H1 (cell line): ENCODE results near the gene KCNJ4. TPM values are rescaled to one million over a fixed set of nuclear protein-coding genes. Genes with fewer than 3 reads are reported as not detected.
A peak's percentile ranks its signal among the peaks of the same experiment; 100 is the strongest.

Experiments
- CTCF ChIA-PET: fragments of 300-600 bp; sonication (Branson Sonifier 250); formaldehyde crosslinking; loops from one replicate; lab custom pipeline; 2021; ENCODE audit not compliant: partially characterized antibody; lab: Charles Lee
- POLR2A ChIA-PET: fragments of 300-600 bp; sonication (Branson Sonifier 250); formaldehyde crosslinking; loops from one replicate; lab custom pipeline; 2021; ENCODE audit warnings: inconsistent platforms; ENCODE audit not compliant: partially characterized antibody; lab: Charles Lee
- DNase-seq, 2 experiments: peaks; one replicate each; pipeline versions ENCODE4 v3.0.0 to v3.0.0-alpha.2; 2010 to 2022; ENCODE audit warnings: low spot score in 2 of 2, low read depth in 1 of 2, mixed read lengths in 1 of 2
- FAIRE-seq: peaks from 2 replicates; lab custom pipeline; 2011; peaks lifted over from hg19 to GRCh38; lab: Jason Lieb, UNC
- H2AFZ ChIP-seq: 2 replicates; pipeline ENCODE4 v1.8.1; 2012; ENCODE audit warnings: low read length, inconsistent platforms
- H2AK5ac ChIP-seq: 2 replicates; pipeline ENCODE4 v1.6.1; 2013; ENCODE audit warnings: low read depth, low read length
- H2BK120ac ChIP-seq: replicated peaks from 2 replicates; pipeline ENCODE3; 2013; ENCODE audit warnings: low read depth, low read length, inconsistent platforms
- H2BK12ac ChIP-seq: 2 replicates; pipeline ENCODE4 v1.6.1; 2013; ENCODE audit warnings: low read depth, low read length
- H2BK15ac ChIP-seq: 2 replicates; pipeline ENCODE4 v1.6.1; 2013; ENCODE audit warnings: low read length
- H2BK20ac ChIP-seq: 2 replicates; pipeline ENCODE4 v1.6.1; 2013; ENCODE audit warnings: low read length
- H2BK5ac ChIP-seq: 2 replicates; pipeline ENCODE4 v1.6.1; 2013; ENCODE audit warnings: low read depth, low read length
- H3K14ac ChIP-seq: 2 replicates; pipeline ENCODE4 v1.6.1; 2013; ENCODE audit warnings: inconsistent platforms; ENCODE audit not compliant: insufficient read length
- H3K18ac ChIP-seq: 2 replicates; pipeline ENCODE4 v1.6.1; 2013; ENCODE audit warnings: low read length; ENCODE audit errors: extremely low read depth
- H3K23ac ChIP-seq: 2 replicates; pipeline ENCODE4 v1.6.1; 2013; ENCODE audit warnings: inconsistent platforms; ENCODE audit not compliant: insufficient read length
- H3K23me2 ChIP-seq: 2 replicates; pipeline ENCODE4 v1.6.1; 2013; ENCODE audit warnings: low read depth, low read length
- H3K27ac ChIP-seq: 2 replicates; pipeline ENCODE4 v1.6.1; 2011; ENCODE audit warnings: low read depth, low read length, inconsistent platforms
- H3K27me3 ChIP-seq, 4 experiments: replicated peaks in 1 of 4; 1 replicate in 1 of 4; 2 replicates in 3 of 4; pipeline versions ENCODE4 v1.6.1 to v1.8.1; 2011 to 2013; ENCODE audit warnings: low read length in 3 of 4, mild to moderate bottlenecking in 3 of 4, inconsistent platforms in 2 of 4, mixed read lengths in 2 of 4, moderate library complexity in 1 of 4; ENCODE audit not compliant: control insufficient read depth in 3 of 4, insufficient read depth in 3 of 4; ENCODE audit errors: extremely low read depth in 1 of 4
- H3K36me3 ChIP-seq, 4 experiments: 2 replicates each; pipeline versions ENCODE4 v1.6.1 to v1.8.1; 2011 to 2013; ENCODE audit warnings: mild to moderate bottlenecking in 4 of 4, low read length in 3 of 4, moderate library complexity in 2 of 4, control low read depth in 1 of 4, inconsistent platforms in 1 of 4; ENCODE audit not compliant: insufficient read depth in 4 of 4, control insufficient read depth in 2 of 4
- H3K4ac ChIP-seq: replicated peaks from 2 replicates; pipeline ENCODE3; 2013; ENCODE audit warnings: low read length, low read depth, mixed read lengths, inconsistent platforms; ENCODE audit not compliant: insufficient read length
- H3K4me1 ChIP-seq, 4 experiments: replicated peaks in 1 of 4; 1 replicate in 1 of 4; 2 replicates in 3 of 4; pipeline versions ENCODE4 v1.6.1 to v1.8.1; 2011 to 2013; ENCODE audit warnings: low read length in 3 of 4, inconsistent platforms in 2 of 4, mixed read lengths in 1 of 4; ENCODE audit not compliant: insufficient read depth in 4 of 4, control insufficient read depth in 3 of 4
- H3K4me2 ChIP-seq, 2 experiments: 2 replicates each; pipeline versions ENCODE4 v1.6.1 to v1.8.1; 2011 to 2013; ENCODE audit warnings: low read depth in 2 of 2, low read length in 2 of 2, control low read depth in 1 of 2, inconsistent platforms in 1 of 2, mild to moderate bottlenecking in 1 of 2; ENCODE audit not compliant: insufficient read depth in 1 of 2
- H3K4me3 ChIP-seq, 4 experiments: fragments of 200-600, 300-600 bp in 1 of 4; sonication (generic), shearing (Covaris generic), sonication (Bioruptor Twin) in 1 of 4; 2 replicates each; pipeline versions ENCODE4 v1.5.1 to v1.8.1; 2011 to 2016; ENCODE audit warnings: low read length in 4 of 4, low read depth in 3 of 4, control low read depth in 2 of 4, inconsistent platforms in 2 of 4, mild to moderate bottlenecking in 2 of 4, mixed read lengths in 1 of 4, moderate library complexity in 1 of 4; ENCODE audit not compliant: insufficient read depth in 2 of 4; ENCODE audit errors: extremely low read depth in 1 of 4
- H3K56ac ChIP-seq: replicated peaks from 2 replicates; pipeline ENCODE3; 2013; ENCODE audit warnings: low read depth, mild to moderate bottlenecking, mixed read lengths, low read length, inconsistent platforms; ENCODE audit not compliant: insufficient read length
- H3K79me1 ChIP-seq: 2 replicates; pipeline ENCODE4 v1.6.1; 2013; ENCODE audit warnings: low read depth, low read length, control low read depth
- H3K79me2 ChIP-seq, 2 experiments: 2 replicates each; pipeline versions ENCODE4 v1.6.1 to v1.8.1; 2012 to 2013; ENCODE audit warnings: low read length in 2 of 2, mild to moderate bottlenecking in 2 of 2, inconsistent platforms in 1 of 2; ENCODE audit not compliant: insufficient read depth in 2 of 2, control insufficient read depth in 1 of 2
- H3K9ac ChIP-seq, 4 experiments: replicated peaks in 1 of 4; 1 replicate in 1 of 4; 2 replicates in 3 of 4; pipeline versions ENCODE4 v1.6.1 to v1.8.1; 2011 to 2013; ENCODE audit warnings: low read depth in 3 of 4, low read length in 3 of 4, control low read depth in 2 of 4, mild to moderate bottlenecking in 2 of 4, moderate library complexity in 2 of 4, inconsistent platforms in 1 of 4; ENCODE audit errors: extremely low read depth in 1 of 4
- H3K9me3 ChIP-seq, 2 experiments: 2 replicates each; pipeline versions ENCODE4 v1.6.1 to v1.8.1; 2012 to 2013; ENCODE audit warnings: mild to moderate bottlenecking in 2 of 2, moderate library complexity in 2 of 2, control low read depth in 1 of 2, inconsistent platforms in 1 of 2, low read depth in 1 of 2, low read length in 1 of 2, mixed read lengths in 1 of 2; ENCODE audit not compliant: insufficient read depth in 2 of 2
- H4K20me1 ChIP-seq, 2 experiments: replicated peaks in 1 of 2; 2 replicates each; pipeline versions ENCODE3 to v1.8.1; 2011 to 2013; ENCODE audit warnings: inconsistent platforms in 2 of 2, low read length in 2 of 2, mild to moderate bottlenecking in 1 of 2; ENCODE audit not compliant: insufficient read depth in 2 of 2, control insufficient read depth in 1 of 2
- H4K5ac ChIP-seq: 2 replicates; pipeline ENCODE4 v1.6.1; 2013; ENCODE audit warnings: low read length, low read depth, mixed read lengths, inconsistent platforms; ENCODE audit not compliant: insufficient read length
- H4K8ac ChIP-seq: 2 replicates; pipeline ENCODE4 v1.8.0; 2013; ENCODE audit warnings: mild to moderate bottlenecking, moderate library complexity, low read length, inconsistent platforms; ENCODE audit not compliant: insufficient read depth; ENCODE audit errors: extremely low read depth
- H4K91ac ChIP-seq: replicated peaks from 2 replicates; pipeline ENCODE3; 2013; ENCODE audit warnings: low read length, mixed read lengths, inconsistent platforms; ENCODE audit not compliant: insufficient read length
- ASH2L ChIP-seq: fragments of 200-600, 300-600 bp; sonication (generic); IDR thresholded peaks from one replicate; pipeline ENCODE4 v1.7.1; 2017; ENCODE audit warnings: low read length
- ATF3 ChIP-seq: IDR thresholded peaks from 2 replicates; pipeline ENCODE4 v1.6.1; 2011; ENCODE audit warnings: low read depth, mild to moderate bottlenecking, low read length; ENCODE audit not compliant: insufficient read depth
- CBX5 ChIP-seq: fragments of 300-800, 300-1000 bp; sonication (generic); IDR thresholded peaks from 2 replicates; pipeline ENCODE4 v1.7.1; 2016; ENCODE audit warnings: antibody characterized with exemption, low read length, low read depth
- CHD1 ChIP-seq: IDR thresholded peaks from 2 replicates; pipeline ENCODE4 v1.6.1; 2012; ENCODE audit warnings: low read depth, low read length, improper control_type of control experiment
- GTF2F1 ChIP-seq: IDR thresholded peaks from 2 replicates; pipeline ENCODE4 v1.6.1; 2012; ENCODE audit warnings: low read depth, low read length, improper control_type of control experiment, borderline replicate concordance
- JUN ChIP-seq: IDR thresholded peaks from 2 replicates; pipeline ENCODE4 v1.6.1; 2011; ENCODE audit warnings: low read depth, mild to moderate bottlenecking, improper control_type of control experiment, low read length
- KDM4A ChIP-seq: IDR thresholded peaks from one replicate; pipeline ENCODE4 v1.7.1; 2012; ENCODE audit warnings: low read depth, mild to moderate bottlenecking, moderate library complexity, low read length, inconsistent platforms; ENCODE audit not compliant: severe bottlenecking
- NANOG ChIP-seq: IDR thresholded peaks from 2 replicates; pipeline ENCODE4 v1.6.1; 2011; ENCODE audit warnings: low read length, low read depth, mild to moderate bottlenecking, inconsistent platforms; ENCODE audit not compliant: insufficient read depth, poor library complexity, severe bottlenecking
- PHF8 ChIP-seq: fragments of 200-600 bp; sonication (generic); conservative IDR thresholded peaks from 2 replicates; pipeline ENCODE4 v1.7.1; 2012; ENCODE audit warnings: low read depth, mild to moderate bottlenecking, inconsistent platforms, low read length, moderate library complexity
- TAF1 ChIP-seq: IDR thresholded peaks from 2 replicates; pipeline ENCODE4 v1.6.1; 2011; ENCODE audit warnings: mild to moderate bottlenecking, low read depth, low read length
- WGBS, 2 experiments: shearing (Covaris generic) in 1 of 2; methylation state at CpG; one replicate each; pipeline versions ENCODE4 v1.1.6 to v1.1.7; 2013 to 2015; ENCODE audit warnings: low lambda C conversion rate in 2 of 2, mixed read lengths in 2 of 2, inconsistent platforms in 1 of 2, low coverage in 1 of 2, missing lambda C conversion rate in 1 of 2; ENCODE audit not compliant: insufficient replicate concordance in 2 of 2, insufficient coverage in 1 of 2, insufficient read length in 1 of 2; ENCODE audit errors: extremely low coverage in 1 of 2, missing lambda C conversion rate in 1 of 2; 5-methylcytosine and 5-hydroxymethylcytosine counted together
- polyA plus RNA-seq, 7 experiments: library from polyadenylated mRNA; depleted of rRNA in 3 of 7; stranded (reverse) in 5 of 7; unstranded in 2 of 7; fragments of >200 nt in 5 of 7; fragments of 200-250 nt in 2 of 7; gene quantifications; 1 replicate in 5 of 7; 2 replicates in 1 of 7; 4 replicates in 1 of 7; pipeline versions ENCODE4 v1.2.1 to v1.2.3, GENCODE V29; 2011 to 2013; ENCODE audit warnings: missing spikeins in 2 of 7, mixed read lengths in 2 of 7
- total RNA-seq: library from RNA; stranded (reverse); fragmentation: NEBNext Ultra II Directional; extraction: Animal tissue kit (Norgen Biotek cat#: 25700); gene quantifications from 2 replicates; pipeline ENCODE4 v1.2.1, GENCODE V29; 2021

KCNJ4 gene
- total and polyA plus RNA-seq, 2 of the 8 experiments (the other 6 are each of a cell fraction or from before 2014, with no cell fraction given): 1.4 to 2.2 TPM

GRCh38 chr22:38416621-38417251 is 38.3 kb downstream of the KCNJ4 start:
- no peaks in the 10 kb centered on the region for H3K79me2 ChIP-seq
- TF ChIP-seq TAF1: no peak
- no peak for TF ChIP-seq PHF8
- TF ChIP-seq ASH2L: no peak
- no peak for TF ChIP-seq ATF3
- no peak for TF ChIP-seq CBX5
- TF ChIP-seq KDM4A: no peak
- no peak for TF ChIP-seq NANOG
- TF ChIP-seq CHD1: no peak
- no peak for TF ChIP-seq JUN
- no peak for TF ChIP-seq GTF2F1
- TF ChIP-seq, all 59 proteins: peak for 0
- Histone ChIP-seq H2BK12ac (0 out of 2 replicates have a peak overlapping the region, but pooled peaks have one; percentile 39), H4K5ac (no peak overlapping the region), H3K14ac (no peak overlapping the region), H2AK5ac (no peak overlapping the region; the same call in 1 of the 2 replicates), H3K4me1 (peaks cover 0 to 20% (median 4%) of the 10 kb centered on the region in 4 experiments; a peak in 4 of 7 replicates), H4K20me1 (no peaks in the 10 kb centered on the region), H3K9ac (no peak overlapping the region), H3K4me2 (no peak overlapping the region), H3K27ac (no peak overlapping the region), H3K9me3 (no peaks in the 10 kb centered on the region), H3K23ac (no peak overlapping the region), H3K36me3 (no peaks in the 10 kb centered on the region), H2BK20ac (0 out of 2 replicates have a peak overlapping the region, but pooled peaks have one; percentile 32), H3K4me3 (no peak overlapping the region), H3K23me2 (0 out of 2 replicates have a peak, but pooled peaks cover 1% of the 10 kb centered on the region), H3K4ac (no peak overlapping the region), H4K8ac (no peak overlapping the region), H2BK120ac (no peak overlapping the region), H2AFZ (no peak overlapping the region), H3K56ac (no peak overlapping the region), H2BK15ac (no peak overlapping the region), H4K91ac (no peak overlapping the region), H3K27me3 (no peaks in the 10 kb centered on the region), H2BK5ac (no peak overlapping the region), H3K18ac (peak overlapping the region; percentile 19; the same call in 1 of the 2 replicates), H3K79me1 (no peaks in the 10 kb centered on the region)
- no peak for DNase-seq
- ChIA-PET POLR2A (interaction anchor here (1.2 to 2.1 kb wide), 5 partner anchors 9 to 265 kb away, joined by 3 to 7 read pairs (median 4); partner anchors contain the start of gene TOMM22), CTCF (interaction anchor here (4.8 to 6.7 kb wide), 2 partner anchors 15 to 18 kb away, joined by 31 to 49 read pairs; no protein-coding TSS in a partner anchor)
- WGBS, 2 experiments: 92% methylated on average over 18 of the region's 18 CpGs; no CpG with 5 or more reads in 1 of the 2 experiments
- FAIRE-seq: no peak
